Prostate gland (tissue), 2 donors: ENCODE measurements around the gene OCSTAMP. TPM values are rescaled to one million over a fixed set of nuclear protein-coding genes. Genes with fewer than 3 reads are reported as not detected.

ENCODE experiments used
- DNase-seq: peaks from one replicate; pipeline ENCODE4 v3.0.0-alpha.2; 2019; ENCODE audit warnings: low spot score
- H3K27ac ChIP-seq, 2 donors: fragments of 200-600 bp; sonication (generic); 2 replicates each; pipeline ENCODE4 v1.5.1; 2017 to 2019
- H3K27me3 ChIP-seq: fragments of 200-600 bp; sonication (generic); replicated peaks from 2 replicates; pipeline ENCODE4 v1.5.1; 2019; ENCODE audit not compliant: insufficient read depth
- H3K36me3 ChIP-seq, 2 donors: fragments of 200-600 bp; sonication (generic); 1 replicate in 1 of 2; 2 replicates in 1 of 2; pipeline versions ENCODE4 v1.5.1 to v1.8.1; 2017 to 2019
- H3K4me1 ChIP-seq: fragments of 200-600 bp; sonication (generic); replicated peaks from 2 replicates; pipeline ENCODE4 v1.5.1; 2019
- H3K4me3 ChIP-seq, 2 donors: fragments of 200-600 bp; sonication (generic); 2 replicates each; pipeline ENCODE4 v1.5.1; 2017 to 2019
- H3K9me3 ChIP-seq: fragments of 200-600 bp; sonication (generic); 2 replicates; pipeline ENCODE4 v1.5.1; 2017
- CTCF ChIP-seq, 4 experiments: fragments of 200-600 bp in 2 of 4; fragments of 450-650 bp in 2 of 4; sonication (generic) in 2 of 4; IDR thresholded peaks; 1 replicate in 3 of 4; 2 replicates in 1 of 4; pipeline ENCODE4 v1.5.1; 2016 to 2019; ENCODE audit warnings: antibody characterized with exemption in 4 of 4, mild to moderate bottlenecking in 2 of 4, moderate library complexity in 2 of 4
- POLR2A ChIP-seq: fragments of 450-650 bp; IDR thresholded peaks from one replicate; pipeline ENCODE4 v1.6.1; 2016; ENCODE audit warnings: antibody characterized with exemption, mild to moderate bottlenecking
- POLR2AphosphoS5 ChIP-seq: sonication (generic); formaldehyde crosslinking; IDR thresholded peaks from one replicate; pipeline ENCODE4 v1.6.1; 2017; ENCODE audit warnings: antibody characterized with exemption
- WGBS: methylation state at CpG from one replicate; pipeline ENCODE4 v1.1.5; 2018; 5-methylcytosine and 5-hydroxymethylcytosine counted together
- intact Hi-C: fragments of 100-400 bp; cut with DNase I; formaldehyde crosslinking; loops from one replicate; pipeline ENCODE4 v1.14.2; 2022
- total RNA-seq, 2 donors: library from RNA; depleted of rRNA; stranded (reverse); fragments of >200 nt; gene quantifications; one replicate each; pipeline ENCODE4 v1.1.0, GENCODE V29; 2016

Gene OCSTAMP
- total RNA-seq, 2 donors from 2014 or later: not detected

DNA sequence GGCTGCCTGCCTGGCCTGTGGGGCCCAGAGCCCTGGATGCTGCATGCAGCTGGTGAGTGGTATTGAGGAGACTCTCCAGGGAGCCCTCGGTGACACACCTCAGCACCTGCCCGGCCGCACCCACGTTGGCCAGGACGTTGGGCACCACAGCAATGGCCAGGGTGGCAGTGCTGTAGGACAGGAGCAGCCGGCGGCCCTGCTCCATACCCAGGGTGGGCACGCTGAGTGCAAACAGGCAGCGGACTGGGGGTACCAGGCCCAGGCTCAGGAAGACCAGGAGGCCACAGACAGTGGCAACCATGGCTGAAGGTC lies 4.7 kb downstream of the OCSTAMP start:
- Histone ChIP-seq H3K4me3 (no peak overlapping the region), H3K4me1 (no peaks in the 10 kb centered on the region), H3K27ac (no peak overlapping the region), H3K27me3 (no peaks in the 10 kb centered on the region), H3K9me3 (no peaks in the 10 kb centered on the region), H3K36me3 (no peaks in the 10 kb centered on the region)
- intact Hi-C loops: no loop called here
- WGBS: 93% methylated on average over 9 of the region's 9 CpGs
- no peak for TF ChIP-seq POLR2AphosphoS5
- TF ChIP-seq POLR2A: no peak
- TF ChIP-seq CTCF (IDR thresholded peaks at IDR 0.05): no peak
- no peak for DNase-seq

- no peak overlapping the region for H3K4me3 ChIP-seq
- no peak for TF ChIP-seq POLR2A
- no peak for TF ChIP-seq POLR2AphosphoS5
- TF ChIP-seq CTCF (IDR thresholded peaks at IDR 0.05): no peak
- no peaks in the 10 kb centered on the region for H3K4me1 ChIP-seq
- H3K27ac ChIP-seq: no peak overlapping the region
- WGBS: 78% methylated on average over 14 of the region's 14 CpGs
- H3K27me3 ChIP-seq: no peaks in the 10 kb centered on the region
- H3K36me3 ChIP-seq: no peaks in the 10 kb centered on the region
- H3K9me3 ChIP-seq: no peaks in the 10 kb centered on the region
- DNase-seq: no peak
- intact Hi-C loops: no loop called here
Observed at GRCh38 chr20:46545077-46545826, 5.2 kb downstream of the OCSTAMP start.

- H3K4me3 ChIP-seq: no peak overlapping the region
- H3K4me1 ChIP-seq: no peaks in the 10 kb centered on the region
- 93% methylated on average over 3 of the region's 3 CpGs for WGBS
- no peaks in the 10 kb centered on the region for H3K27me3 ChIP-seq
- intact Hi-C loops: no loop called here
- H3K27ac ChIP-seq: no peak overlapping the region
- no peaks in the 10 kb centered on the region for H3K36me3 ChIP-seq
- H3K9me3 ChIP-seq: no peaks in the 10 kb centered on the region
- no peak for TF ChIP-seq POLR2A
- TF ChIP-seq POLR2AphosphoS5: no peak
- TF ChIP-seq CTCF (IDR thresholded peaks at IDR 0.05): no peak
- no peak for DNase-seq
Observed at GRCh38 chr20:46544576-46544975, 5.9 kb downstream of the OCSTAMP start.

DNA sequence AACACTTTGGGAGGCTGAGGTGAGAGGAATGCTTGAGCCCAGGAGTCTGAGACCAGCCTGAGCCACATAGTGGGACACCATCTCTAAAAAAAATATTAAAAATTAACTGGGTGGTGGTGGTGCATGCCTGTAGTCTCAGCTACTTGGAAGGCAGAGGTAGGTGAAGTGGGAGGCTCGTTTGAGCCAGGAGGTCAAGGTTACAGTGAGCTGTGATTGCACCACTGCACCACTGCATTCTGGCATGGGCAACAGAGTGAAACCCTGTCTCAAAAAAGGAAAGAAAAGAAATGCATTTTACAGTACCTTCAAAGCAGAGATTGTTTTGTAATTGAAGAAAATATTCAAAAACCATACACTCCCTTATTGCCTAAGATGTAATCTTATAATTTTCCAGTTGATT lies 6.5 kb downstream of the OCSTAMP start:
- Histone ChIP-seq H3K27me3 (no peaks in the 10 kb centered on the region), H3K36me3 (no peaks in the 10 kb centered on the region), H3K9me3 (no peaks in the 10 kb centered on the region), H3K27ac (no peak overlapping the region), H3K4me3 (no peak overlapping the region), H3K4me1 (no peaks in the 10 kb centered on the region)
- WGBS: 47% methylated on average over 1 of the region's 1 CpG
- TF ChIP-seq POLR2A (no peak), POLR2AphosphoS5 (no peak), CTCF (IDR thresholded peaks at IDR 0.05) (no peak)
- DNase-seq: no peak
- intact Hi-C loops: no loop called here

GRCh38 chr20:46543033-46543432 lies 7.4 kb downstream of the OCSTAMP start:
- intact Hi-C loops: no loop called here
- no peak overlapping the region for H3K27ac ChIP-seq
- no peaks in the 10 kb centered on the region for H3K9me3 ChIP-seq
- no peak for DNase-seq
- no peaks in the 10 kb centered on the region for H3K4me1 ChIP-seq
- 85% methylated on average over 4 of the region's 4 CpGs for WGBS
- no peak overlapping the region for H3K4me3 ChIP-seq
- TF ChIP-seq CTCF (IDR thresholded peaks at IDR 0.05) (no peak), POLR2AphosphoS5 (no peak), POLR2A (no peak)
- H3K36me3 ChIP-seq: no peaks in the 10 kb centered on the region
- no peaks in the 10 kb centered on the region for H3K27me3 ChIP-seq
